ENCODE results near the gene MADCAM1. TPM values are rescaled to one million over a fixed set of nuclear protein-coding genes. Genes with fewer than 3 reads are reported as not detected.

MADCAM1 gene
- total and polyA plus RNA-seq, 2 of the 8 experiments (the other 6 are each of a cell fraction or from before 2014, with no cell fraction given), result 2.3 to 3.0 TPM

- no peaks in the 10 kb centered on the region for H3K79me1 ChIP-seq (ENCODE audit: low read depth, low read length)
- H4K8ac ChIP-seq (ENCODE audit: extremely low read depth, insufficient read depth, low read length), result peak overlapping the region; percentile 51; the same call in 1 of the 2 replicates
- H2BK15ac ChIP-seq (ENCODE audit: low read length), result no peak overlapping the region
- H3K4me1 ChIP-seq (replicated peaks in 1 of 4; ENCODE audit: control insufficient read depth in 3 of 4, insufficient read depth in 4 of 4, low read length in 3 of 4), result peaks cover 0 to 3% (median under 1%) of the 10 kb centered on the region in 4 experiments; a peak in 3 of 7 replicates
- peaks cover 3% of the 10 kb centered on the region; the same call in 1 of the 2 replicates for H3K23me2 ChIP-seq (ENCODE audit: low read depth, low read length)
- no peak overlapping the region for H3K4me3 ChIP-seq (ENCODE audit: extremely low read depth in 1 of 4, insufficient read depth in 2 of 4, low read depth in 3 of 4, low read length in 4 of 4)
- no peak overlapping the region for H2BK12ac ChIP-seq (ENCODE audit: low read depth, low read length)
- FAIRE-seq (no peak), DNase-seq (ENCODE audit: low read depth in 1 of 2, low spot score in 2 of 2) (no peak)
- H3K14ac ChIP-seq (ENCODE audit: insufficient read length), result no peak overlapping the region
- no peak overlapping the region for H3K18ac ChIP-seq (ENCODE audit: extremely low read depth, low read length)
- WGBS, 2 experiments (ENCODE audit: extremely low coverage in 1 of 2, insufficient coverage in 1 of 2, insufficient read length in 1 of 2, insufficient replicate concordance in 2 of 2, low coverage in 1 of 2, low lambda C conversion rate in 2 of 2, missing lambda C conversion rate in 1 of 2), result 94% methylated on average over 8 of the region's 15 CpGs; no CpG with 5 or more reads in 1 of the 2 experiments
- no peaks in the 10 kb centered on the region for H3K79me2 ChIP-seq (ENCODE audit: control insufficient read depth in 1 of 2, insufficient read depth in 2 of 2, low read length in 2 of 2)
- H2AFZ ChIP-seq (ENCODE audit: low read length), result no peak overlapping the region
- no peak overlapping the region for H3K27ac ChIP-seq (ENCODE audit: low read depth, low read length)
- H3K56ac ChIP-seq (replicated peaks; ENCODE audit: insufficient read length, low read depth, low read length), result no peak overlapping the region
- H3K36me3 ChIP-seq (ENCODE audit: control insufficient read depth in 2 of 4, insufficient read depth in 4 of 4, low read length in 3 of 4), result peaks cover 0 to 5% (median under 1%) of the 10 kb centered on the region in 4 experiments; a peak in 2 of 8 replicates
- H3K27me3 ChIP-seq (replicated peaks in 1 of 4; ENCODE audit: control insufficient read depth in 3 of 4, extremely low read depth in 1 of 4, insufficient read depth in 3 of 4, low read length in 3 of 4), result no peaks in the 10 kb centered on the region
- ChIA-PET POLR2A (ENCODE audit: partially characterized antibody) (interaction anchor here (0.9 to 7.3 kb wide), 7 partner anchors 8 to 38 kb away, joined by 3 to 40 read pairs (median 4); partner anchors contain the start of gene CDC34), CTCF (ENCODE audit: partially characterized antibody) (no interaction called here)
- no peak overlapping the region for H2AK5ac ChIP-seq (ENCODE audit: low read depth, low read length)
- no peak overlapping the region for H4K91ac ChIP-seq (replicated peaks; ENCODE audit: insufficient read length, low read length)
- no peak overlapping the region for H2BK120ac ChIP-seq (replicated peaks; ENCODE audit: low read depth, low read length)
- H2BK20ac ChIP-seq (ENCODE audit: low read length), result no peak overlapping the region
- H3K4ac ChIP-seq (replicated peaks; ENCODE audit: insufficient read length, low read depth, low read length), result no peak overlapping the region
- H4K20me1 ChIP-seq (replicated peaks in 1 of 2; ENCODE audit: control insufficient read depth in 1 of 2, insufficient read depth in 2 of 2, low read length in 2 of 2), result peaks cover 2 to 9% of the 10 kb centered on the region in 2 experiments
- no peak overlapping the region for H3K9ac ChIP-seq (replicated peaks in 1 of 4; ENCODE audit: extremely low read depth in 1 of 4, low read depth in 3 of 4, low read length in 3 of 4)
- no peak overlapping the region for H3K4me2 ChIP-seq (ENCODE audit: insufficient read depth in 1 of 2, low read depth in 2 of 2, low read length in 2 of 2)
- no peak overlapping the region for H2BK5ac ChIP-seq (ENCODE audit: low read depth, low read length)
- H3K9me3 ChIP-seq (ENCODE audit: insufficient read depth in 2 of 2, low read depth in 1 of 2, low read length in 1 of 2), result no peaks in the 10 kb centered on the region
- no peak overlapping the region for H3K23ac ChIP-seq (ENCODE audit: insufficient read length)
- H4K5ac ChIP-seq (ENCODE audit: insufficient read length, low read depth, low read length), result no peak overlapping the region
- TF ChIP-seq SIRT6 (IDR thresholded peaks at IDR 0.05; ENCODE audit: low read length), result no peak
- TF ChIP-seq ATF3 (IDR thresholded peaks at IDR 0.05; ENCODE audit: insufficient read depth, low read depth, low read length), result no peak
- TF ChIP-seq EGR1 (IDR thresholded peaks at IDR 0.05; ENCODE audit: borderline replicate concordance, low read depth, low read length), result no peak
- TF ChIP-seq RAD21 (IDR thresholded peaks at IDR 0.05 in 1 of 2, conservative IDR thresholded peaks at IDR 0.05 in 1 of 2; ENCODE audit: low read depth in 2 of 2, low read length in 2 of 2), result no peak
- no peak for TF ChIP-seq NANOG (IDR thresholded peaks at IDR 0.05; ENCODE audit: insufficient read depth, low read depth, low read length, poor library complexity, severe bottlenecking)
- no peak for TF ChIP-seq ZNF274 (IDR thresholded peaks at IDR 0.05; ENCODE audit: borderline replicate concordance, extremely low read depth, low read length)
- TF ChIP-seq CHD2 (IDR thresholded peaks at IDR 0.05; ENCODE audit: low read length), result no peak
- TF ChIP-seq SP1 (IDR thresholded peaks at IDR 0.05; ENCODE audit: low read depth, low read length), result no peak
- TF ChIP-seq E2F6 (IDR thresholded peaks at IDR 0.05), result no peak
- TF ChIP-seq BCL11A (IDR thresholded peaks at IDR 0.05; ENCODE audit: low read depth in 2 of 2, low read length in 2 of 2), result no peak
- TF ChIP-seq GABPA (IDR thresholded peaks at IDR 0.05; ENCODE audit: borderline replicate concordance, insufficient read depth, low read length), result no peak
- no peak for TF ChIP-seq CBX5 (IDR thresholded peaks at IDR 0.05; ENCODE audit: low read depth, low read length)
- TF ChIP-seq SRF (IDR thresholded peaks at IDR 0.05; ENCODE audit: low read depth, low read length), result no peak
These were observed 50.8 kb downstream of the MADCAM1 start for GRCh38 chr19:547117-547516.
